Activated gamma-delta T cell treated with Interleukin-2 at 50 U/mL for 16 hours (primary cell): ENCODE measurements around the gene TCF7L2.

Source experiments
- DNase-seq: peaks from one replicate; pipeline ENCODE4 v3.0.0-alpha.2; 2020

The TCF7L2 gene

GRCh38 chr10:113128450-113129070, 178.5 kb downstream of the TCF7L2 start:
- no peak for DNase-seq

DNA sequence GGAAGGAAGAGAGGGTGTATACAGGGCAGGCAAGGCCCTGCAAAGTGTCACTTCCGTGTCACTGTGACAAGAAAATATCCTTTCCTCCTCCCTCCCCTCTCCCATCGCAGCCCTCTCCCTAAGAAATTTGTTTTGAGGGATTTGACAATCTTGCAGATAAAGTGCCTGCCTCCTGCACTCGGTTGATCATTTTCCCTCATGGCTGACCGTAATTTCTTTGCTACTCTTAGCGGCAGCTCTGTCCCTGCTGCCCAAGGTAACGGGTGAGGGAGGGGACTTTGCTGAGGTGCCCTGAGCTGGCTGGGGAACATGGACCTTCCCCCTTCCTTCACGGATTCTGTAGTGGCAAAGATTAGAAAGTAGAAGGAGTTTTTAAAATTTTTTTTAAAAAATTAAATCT, 179.1 kb downstream of the TCF7L2 start:
- no peak for DNase-seq

GRCh38 chr10:113130014-113130641, 180.1 kb downstream of the TCF7L2 start:
- DNase-seq: no peak

DNA sequence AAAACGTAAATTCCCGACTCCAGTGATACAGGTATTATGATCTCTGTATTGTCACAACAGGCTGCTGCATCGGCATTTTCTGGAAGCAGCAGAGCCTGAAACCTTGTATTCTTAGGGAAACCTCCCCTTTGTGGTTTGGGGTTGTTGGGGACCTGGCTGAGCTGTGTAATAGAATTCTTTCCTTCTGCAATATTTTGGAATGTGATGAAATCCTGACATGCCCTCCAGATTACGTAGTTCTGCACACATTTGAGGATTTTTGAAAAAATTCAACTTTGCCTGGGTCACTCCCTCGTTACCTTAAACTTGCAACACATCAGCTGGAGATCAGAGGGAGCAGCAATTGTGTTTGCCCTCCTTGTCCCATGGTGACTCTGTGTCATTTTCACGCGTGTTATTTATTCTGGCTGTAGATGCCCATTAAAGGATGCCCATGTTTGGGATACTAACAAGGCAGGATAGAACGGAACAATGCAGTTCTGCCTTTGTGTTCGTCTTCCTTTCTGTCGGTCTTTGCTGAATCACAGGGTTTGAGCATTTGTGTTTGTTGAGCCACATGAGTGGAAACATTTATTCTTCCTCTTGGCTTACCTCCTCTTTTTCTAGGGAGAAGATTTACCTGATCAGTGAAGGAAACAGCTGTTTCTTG, 181.7 kb downstream of the TCF7L2 start:
- no peak for DNase-seq

- DNase-seq: no peak
Measured at GRCh38 chr10:113132591-113133121, 182.6 kb downstream of the TCF7L2 start.

DNA sequence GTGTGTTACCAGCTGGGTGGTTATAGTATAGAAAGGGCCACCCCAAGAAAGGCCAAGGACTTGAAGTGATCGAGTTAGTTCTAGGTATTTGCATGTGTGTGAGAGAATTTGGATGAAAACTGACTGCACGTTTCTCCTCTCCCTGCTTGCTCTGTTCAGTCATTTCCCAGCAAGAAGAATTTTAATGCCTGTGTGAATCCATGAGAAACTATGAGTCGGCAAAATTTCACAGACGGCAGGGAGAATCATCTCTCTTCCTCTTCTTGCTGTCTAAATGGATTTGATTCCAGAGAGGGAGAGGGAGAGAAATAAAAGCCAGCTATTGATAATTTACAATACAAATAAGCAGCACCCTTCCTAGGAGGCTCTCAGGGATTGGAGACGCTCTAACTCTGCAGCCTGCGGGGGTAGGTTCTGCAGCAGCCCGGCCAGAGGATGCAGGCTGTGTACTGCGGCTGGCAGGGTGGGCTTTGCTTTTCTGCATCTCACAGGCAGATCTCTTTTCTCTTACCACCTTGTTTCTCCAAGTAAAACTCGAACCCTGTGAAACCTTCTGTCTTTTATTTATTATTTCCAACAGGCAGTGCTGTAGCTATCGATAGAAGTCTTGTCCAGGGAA, 183.6 kb downstream of the TCF7L2 start:
- no peak for DNase-seq

- no peak for DNase-seq
Measured at GRCh38 chr10:113135025-113135424, 185.0 kb downstream of the TCF7L2 start.

- DNase-seq: no peak
Measured at GRCh38 chr10:113137941-113138685, 188.1 kb downstream of the TCF7L2 start.

GRCh38 chr10:113138937-113139585, 189.0 kb downstream of the TCF7L2 start:
- DNase-seq: no peak

DNA sequence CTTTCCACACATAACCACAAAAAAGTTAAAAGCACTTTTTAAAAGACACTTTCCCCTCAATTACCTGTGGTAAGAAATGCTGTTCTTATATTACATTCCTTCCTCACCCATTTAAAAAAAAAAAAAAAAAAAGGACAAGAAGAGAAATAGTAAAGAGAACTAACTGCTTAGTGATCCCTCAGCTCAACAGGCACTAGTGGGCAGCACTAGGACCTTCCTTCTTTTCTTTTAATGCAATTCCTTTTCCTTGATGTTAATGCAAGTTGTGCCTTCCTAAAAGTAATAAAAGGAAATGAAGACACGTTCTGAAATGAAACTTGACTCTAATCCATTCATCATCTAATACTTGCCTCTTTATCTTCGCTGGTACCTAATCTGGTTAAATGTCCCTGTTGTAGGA, 189.7 kb downstream of the TCF7L2 start:
- no peak for DNase-seq

DNA sequence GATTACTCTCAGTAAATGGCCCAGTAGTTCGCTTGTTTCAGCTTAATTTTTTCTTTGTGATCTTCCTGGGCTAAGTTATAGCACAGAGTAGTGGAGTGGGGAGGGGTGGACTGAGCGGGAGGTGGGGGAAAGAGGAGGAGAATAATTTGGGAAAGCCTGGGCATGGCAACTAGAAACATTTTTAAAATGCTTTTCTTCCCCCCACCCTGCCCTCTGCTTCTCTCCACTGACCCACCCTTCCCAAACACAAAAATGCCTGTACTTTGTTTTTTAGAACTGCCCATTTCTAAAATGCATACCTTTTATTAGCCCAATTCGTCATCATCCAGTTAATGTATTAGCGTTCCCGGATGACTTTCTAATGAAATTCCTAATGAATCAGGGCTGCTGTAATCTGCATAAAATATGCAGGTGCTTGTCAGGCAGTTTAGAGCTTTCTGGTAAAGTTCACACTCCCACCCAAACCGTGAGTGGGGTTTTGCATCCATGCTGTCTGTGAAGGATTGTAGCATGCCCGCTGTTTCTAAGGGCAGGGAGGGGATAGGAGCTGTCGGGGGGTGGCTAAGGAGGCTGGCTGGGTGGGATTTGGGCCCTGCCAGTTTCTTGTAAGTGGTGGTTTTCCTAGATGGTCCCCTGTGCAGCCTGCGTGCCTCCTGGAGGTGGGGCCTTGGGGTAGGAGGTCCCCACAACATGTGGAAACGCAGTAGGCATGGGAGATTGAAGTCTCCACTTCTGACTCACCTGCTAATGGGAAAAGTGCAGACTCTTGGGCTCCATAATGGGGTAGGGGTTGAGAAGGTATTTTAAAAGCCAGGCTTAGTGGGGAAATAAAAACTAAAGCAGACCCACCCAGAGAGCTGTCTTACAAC, 190.3 kb downstream of the TCF7L2 start:
- DNase-seq: no peak

DNA sequence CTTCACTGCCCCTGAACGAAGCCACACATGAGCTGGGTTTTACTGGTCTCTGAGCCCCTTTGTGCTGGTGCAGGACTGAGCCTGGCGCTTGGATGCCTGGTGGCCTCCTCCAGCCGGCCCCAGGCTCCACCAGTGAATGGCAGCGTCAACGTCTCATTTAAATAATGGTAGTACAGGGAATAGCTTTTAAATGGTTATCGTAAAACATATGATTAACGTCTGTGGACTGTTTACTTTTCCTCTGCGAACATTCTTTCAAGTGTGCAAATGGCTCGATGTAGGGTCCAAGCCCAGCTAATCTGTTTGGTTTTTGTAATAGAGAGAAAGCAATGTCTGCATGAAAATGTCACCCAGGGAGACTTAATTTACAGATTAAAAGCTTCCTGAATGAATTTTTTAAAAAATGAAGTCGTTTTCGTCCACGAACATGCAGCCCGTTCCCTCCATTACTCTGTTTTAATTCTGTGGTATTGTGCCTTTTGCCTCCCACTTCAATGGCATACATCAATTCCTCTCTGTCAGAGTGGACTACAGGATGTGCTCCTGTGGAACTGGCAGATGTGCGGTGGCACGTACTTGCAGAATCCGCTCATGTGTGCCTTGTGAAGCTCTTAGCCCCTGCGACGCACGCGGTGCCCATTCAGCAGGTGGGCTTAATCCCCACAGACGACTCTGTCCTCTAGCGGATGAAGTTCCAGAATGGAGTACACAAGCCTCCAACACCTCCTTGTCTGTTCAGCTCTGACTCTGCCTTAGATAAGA, 192.7 kb downstream of the TCF7L2 start:
- DNase-seq: no peak

GRCh38 chr10:113144576-113144975, 194.5 kb downstream of the TCF7L2 start:
- DNase-seq: no peak

GRCh38 chr10:113148071-113148825, 198.2 kb downstream of the TCF7L2 start:
- no peak for DNase-seq

DNA sequence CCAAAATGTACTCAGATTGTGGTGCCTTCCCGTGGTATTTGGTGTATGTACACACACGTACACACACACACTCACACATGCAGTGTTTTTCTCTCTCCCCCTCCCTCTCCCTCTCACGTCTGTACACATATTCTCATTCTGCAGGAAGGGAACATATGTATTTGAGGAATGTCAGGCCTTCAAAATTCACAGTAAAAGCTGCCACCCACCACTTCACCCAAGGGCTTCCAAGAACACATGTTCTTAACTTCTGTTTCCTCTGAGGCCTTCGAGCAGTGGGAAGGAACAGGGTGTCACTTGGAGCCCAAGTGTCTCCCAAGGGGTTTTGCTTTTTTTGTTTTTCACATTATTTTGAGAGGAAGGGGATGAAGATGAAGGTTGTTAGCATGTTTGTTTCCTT, 198.9 kb downstream of the TCF7L2 start:
- no peak for DNase-seq

- DNase-seq: no peak
Measured at GRCh38 chr10:113149626-113150025, 199.6 kb downstream of the TCF7L2 start.

- no peak for DNase-seq
Measured at GRCh38 chr10:113151190-113151666, 201.2 kb downstream of the TCF7L2 start.

DNA sequence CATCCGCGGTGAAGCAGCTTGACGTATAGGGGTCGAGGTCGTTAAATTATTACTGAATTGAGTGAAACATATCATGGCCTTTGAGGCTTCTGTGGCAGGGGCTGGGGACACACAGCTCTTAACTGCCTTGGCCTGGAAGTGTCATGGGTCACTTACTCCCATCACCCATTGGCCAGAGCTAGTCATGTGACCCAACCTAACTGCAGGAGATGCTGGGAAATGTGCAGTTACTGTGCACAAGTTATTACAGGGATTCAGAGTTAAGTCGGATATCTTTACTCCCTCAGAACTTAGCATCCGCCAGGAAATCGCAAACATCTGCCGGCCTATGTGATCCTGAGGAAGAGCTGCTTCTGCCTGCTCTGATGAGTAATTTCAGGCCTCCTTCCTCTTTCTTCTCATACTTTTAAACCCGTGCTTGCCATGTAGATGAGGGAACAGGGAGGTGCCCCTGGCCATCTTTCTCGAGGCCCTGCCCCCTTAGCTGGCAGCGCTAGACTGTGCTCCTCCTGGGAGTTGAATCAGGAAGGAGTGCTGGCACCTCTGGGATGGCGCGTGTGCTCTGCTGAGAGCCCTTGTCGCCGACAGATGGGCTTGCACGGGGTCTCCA, 203.6 kb downstream of the TCF7L2 start:
- DNase-seq: no peak

GRCh38 chr10:113157441-113157840, 207.4 kb downstream of the TCF7L2 start:
- DNase-seq: no peak
